Daoy (cell line): ENCODE data around the gene CYP2W1. TPM values are rescaled to one million over a fixed set of nuclear protein-coding genes. Genes with fewer than 3 reads are reported as not detected.
"Not testable (repeated sequence)": the region's sequence is repeated elsewhere in the genome, so short reads cannot be mapped to it uniquely, and the experiment has no call there.

Experiments used
- DNase-seq: peaks from one replicate; pipeline ENCODE4 v3.0.0-alpha.2; 2015; ENCODE audit warnings: low read depth
- total RNA-seq: library from RNA; depleted of rRNA; stranded (reverse); fragments of >200 nt; shearing (Covaris generic); gene quantifications from 2 replicates; pipeline ENCODE4 v1.2.3, GENCODE V29; 2014; rRNA removed

CYP2W1 gene
- total RNA-seq, 1 experiment from 2014 or later: not detected

- peak; percentile 98 for DNase-seq
Measured at GRCh38 chr7:1028044-1028770, 45.2 kb downstream of the CYP2W1 start.

- peak; percentile 98 for DNase-seq
Measured at GRCh38 chr7:1028775-1029636, 46.0 kb downstream of the CYP2W1 start.

DNA sequence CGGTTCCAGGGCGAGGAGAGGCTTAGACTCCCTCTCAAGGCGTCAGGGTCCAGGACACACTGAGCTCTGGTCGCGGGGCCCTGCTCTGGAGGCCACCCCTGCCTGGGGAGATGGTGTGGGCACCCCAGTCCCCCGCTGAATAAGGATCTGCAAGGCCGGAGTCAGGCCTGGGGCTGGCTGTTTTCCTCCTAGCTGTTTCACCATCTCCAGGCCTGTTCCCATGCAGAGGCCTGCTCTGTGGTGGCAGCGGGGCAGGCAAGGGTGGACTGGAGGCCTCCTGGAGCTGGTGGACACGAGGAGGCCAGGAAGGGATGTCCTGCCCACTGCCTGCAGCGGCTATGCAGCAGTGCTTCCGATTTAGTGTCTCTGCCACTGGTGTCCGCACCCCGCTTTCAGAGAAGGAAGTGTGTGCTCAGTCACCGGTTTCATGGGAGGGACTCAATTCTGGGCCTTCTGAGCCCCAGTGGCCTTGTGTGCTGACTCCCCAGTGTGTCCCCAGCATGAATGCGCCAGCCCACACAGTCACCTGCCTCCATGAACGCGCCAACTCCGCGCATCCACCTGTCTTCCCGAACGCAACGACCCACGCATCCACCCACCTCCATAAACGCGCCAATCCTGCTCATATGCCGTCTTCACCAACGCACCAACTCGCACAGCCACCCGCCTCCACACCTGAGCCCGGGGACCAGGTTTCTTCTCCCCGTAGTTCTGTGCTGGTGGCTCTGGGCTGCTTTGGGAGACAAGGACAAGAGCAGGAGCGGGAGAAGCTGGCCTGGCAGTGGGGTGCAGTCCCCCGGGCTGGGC, 46.9 kb downstream of the CYP2W1 start:
- DNase-seq: no peak

GRCh38 chr7:1030444-1031070, 47.6 kb downstream of the CYP2W1 start:
- no peak for DNase-seq

- no peak for DNase-seq
Measured at GRCh38 chr7:1031716-1032455, 48.9 kb downstream of the CYP2W1 start.

- DNase-seq: no peak
Measured at GRCh38 chr7:1032536-1033181, 49.7 kb downstream of the CYP2W1 start.

DNA sequence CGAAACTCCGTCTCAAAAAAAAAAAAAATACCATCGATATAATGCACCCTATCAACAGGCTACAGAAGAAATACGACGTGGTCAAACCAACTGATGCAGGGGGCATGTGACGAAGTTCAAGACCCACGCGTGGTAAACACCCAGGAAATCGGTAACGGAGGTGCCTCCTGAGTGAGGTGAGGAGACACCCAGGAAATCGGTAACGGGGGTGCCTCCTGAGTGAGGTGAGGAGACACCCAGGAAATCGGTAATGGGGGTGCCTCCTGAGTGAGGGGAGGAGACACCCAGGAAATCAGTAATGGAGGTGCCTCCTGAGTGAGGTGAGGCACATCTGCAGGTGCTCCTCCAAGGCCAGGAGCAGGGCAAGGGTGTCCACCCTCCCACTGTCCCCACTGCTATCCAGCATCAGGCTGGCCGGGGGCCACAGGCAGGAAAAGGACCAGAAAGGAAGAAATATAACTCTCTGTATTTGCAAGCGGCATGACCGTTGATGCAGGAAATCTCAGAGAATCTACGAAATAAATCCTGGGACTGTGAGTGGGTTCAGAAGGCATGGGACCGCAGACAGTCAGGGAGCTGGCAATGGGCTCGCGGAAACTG, 50.7 kb downstream of the CYP2W1 start:
- no peak for DNase-seq

DNA sequence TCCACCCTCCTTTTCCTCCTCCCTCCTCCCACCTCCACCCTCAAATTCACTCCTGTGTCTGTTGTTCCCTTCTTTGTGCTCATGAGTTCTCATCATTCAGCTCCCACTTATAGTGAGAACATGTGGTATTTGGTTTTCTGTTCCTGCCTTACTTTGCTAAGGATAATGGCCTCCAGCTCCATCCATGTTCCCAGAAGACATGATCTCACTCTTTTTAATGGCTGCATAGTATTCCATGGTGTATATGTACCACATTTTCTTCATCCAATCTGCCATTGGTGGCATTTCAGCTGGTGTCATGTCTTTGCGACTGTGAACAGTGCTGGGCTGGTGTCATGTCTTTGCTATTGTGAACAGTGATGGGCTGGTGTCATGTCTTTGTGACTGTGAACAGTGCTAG, 51.8 kb downstream of the CYP2W1 start:
- DNase-seq: not testable (repeated sequence)

GRCh38 chr7:1036164-1036928, 53.4 kb downstream of the CYP2W1 start:
- DNase-seq: not testable (repeated sequence)

Other genes starting within 250 kb of the CYP2W1 start
- gene SUN1, start 150.7 kb upstream of the CYP2W1 start, total RNA-seq: 86.1 and 89.0 TPM in 2 replicates
- gene GET4, start 106.6 kb upstream of the CYP2W1 start, total RNA-seq: 50.1 and 50.2 TPM in 2 replicates
- 1.3 and 5.9 TPM in 2 replicates for gene ADAP1, start 28.5 kb upstream of the CYP2W1 start, total RNA-seq
- 8.9 and 11.5 TPM in 2 replicates for gene COX19, start 7.6 kb upstream of the CYP2W1 start, total RNA-seq
- 0.17 and 1.1 TPM in 2 replicates for gene GPR146, start 61.4 kb downstream of the CYP2W1 start, total RNA-seq
- 0.40 and 4.5 TPM in 2 replicates for gene GPER1, start 104.9 kb downstream of the CYP2W1 start, total RNA-seq
- gene ZFAND2A, start 177.0 kb downstream of the CYP2W1 start, total RNA-seq: 51.4 and 57.3 TPM in 2 replicates
- gene UNCX, start 249.7 kb downstream of the CYP2W1 start, total RNA-seq: not detected in 2 replicates